B cell (primary cell): ENCODE data around the gene UGT2A3. TPM values are rescaled to one million over a fixed set of nuclear protein-coding genes. Genes with fewer than 3 reads are reported as not detected.

Experiments
- ATAC-seq: fragments of 200-7000 bp; cut with Tn5 transposase; one replicate; pipeline ENCODE4 v1.10.0; 2021; ENCODE audit warnings: low read depth, mild to moderate bottlenecking, moderate number of reproducible peaks, moderate library complexity
- CTCF ChIA-PET: fragments of 350-600 bp; sonication (Branson Sonifier 250); formaldehyde crosslinking; loops from one replicate; lab custom pipeline; 2021; ENCODE audit warnings: antibody characterized with exemption, inconsistent platforms; lab: Charles Lee
- POLR2A ChIA-PET: fragments of 350-600 bp; sonication (Branson Sonifier 250); formaldehyde crosslinking; loops from one replicate; lab custom pipeline; 2021; ENCODE audit warnings: antibody characterized with exemption; lab: Charles Lee
- DNase-seq: peaks from one replicate; pipeline ENCODE4 v3.0.0; 2013
- H2AFZ ChIP-seq: 2 replicates; pipeline ENCODE4 v1.6.1; 2012; ENCODE audit warnings: mild to moderate bottlenecking, low read depth, low read length; ENCODE audit not compliant: insufficient read depth, poor library complexity, severe bottlenecking
- H3K27ac ChIP-seq, 2 donors: 1 replicate in 1 of 2; 2 replicates in 1 of 2; pipeline ENCODE4 v1.5.1; 2012 to 2013; ENCODE audit warnings: low read length in 2 of 2, mild to moderate bottlenecking in 2 of 2, moderate library complexity in 1 of 2
- H3K27me3 ChIP-seq, 4 experiments: fragments of 200-600 bp in 1 of 4; sonication (generic) in 1 of 4; replicated peaks in 1 of 4; 1 replicate in 2 of 4; 2 replicates in 2 of 4; pipeline versions ENCODE4 v1.6.1 to v1.7.0; 2013 to 2016; ENCODE audit warnings: low read length in 3 of 4, mild to moderate bottlenecking in 2 of 4, mixed read lengths in 1 of 4, moderate library complexity in 1 of 4; ENCODE audit not compliant: insufficient read depth in 4 of 4, control insufficient read depth in 3 of 4; ENCODE audit errors: control extremely low read depth in 1 of 4
- H3K36me3 ChIP-seq, 2 experiments: replicated peaks in 1 of 2; 1 replicate in 1 of 2; 2 replicates in 1 of 2; pipeline versions ENCODE4 v1.6.1 to v1.7.1; 2013; ENCODE audit warnings: low read length in 1 of 2; ENCODE audit not compliant: insufficient read depth in 2 of 2, control insufficient read depth in 1 of 2; ENCODE audit errors: control extremely low read depth in 1 of 2, extremely low read depth in 1 of 2
- H3K4me1 ChIP-seq, 2 donors: fragments of 200-600 bp in 1 of 2; sonication (generic) in 1 of 2; 1 replicate in 1 of 2; 2 replicates in 1 of 2; pipeline versions ENCODE4 v1.5.1 to v1.6.1; 2013 to 2017; ENCODE audit warnings: low read length in 2 of 2; ENCODE audit not compliant: control insufficient read depth in 2 of 2, insufficient read depth in 2 of 2
- H3K4me2 ChIP-seq: replicated peaks from 2 replicates; pipeline ENCODE3; 2012; ENCODE audit warnings: mild to moderate bottlenecking, low read depth, low read length; ENCODE audit not compliant: poor library complexity, severe bottlenecking
- H3K4me3 ChIP-seq, 5 experiments: fragments of 200-600 bp in 1 of 5; sonication (generic) in 1 of 5; 1 replicate in 3 of 5; 2 replicates in 2 of 5; pipeline versions ENCODE4 v1.5.1 to v1.7.0; 2011 to 2016; ENCODE audit warnings: low read length in 4 of 5, mild to moderate bottlenecking in 4 of 5, low read depth in 2 of 5, control low read depth in 1 of 5, moderate library complexity in 1 of 5; ENCODE audit not compliant: insufficient read depth in 1 of 5; ENCODE audit errors: control extremely low read depth in 1 of 5, extremely low read depth in 1 of 5
- H3K79me2 ChIP-seq: fragments of 200-600 bp; sonication (generic); one replicate; pipeline ENCODE4 v1.6.0; 2016; ENCODE audit warnings: low read length; ENCODE audit not compliant: control insufficient read depth, insufficient read depth
- H3K9ac ChIP-seq: fragments of 200-600 bp; sonication (generic); 2 replicates; pipeline ENCODE4 v1.6.1; 2017; ENCODE audit warnings: mild to moderate bottlenecking, low read length, moderate library complexity
- H3K9me3 ChIP-seq, 3 donors: one replicate each; pipeline versions ENCODE4 v1.6.1 to v1.7.1; 2013; ENCODE audit warnings: low read length in 2 of 3; ENCODE audit not compliant: control insufficient read depth in 2 of 3, insufficient read depth in 1 of 3; ENCODE audit errors: control extremely low read depth in 1 of 3
- H4K20me1 ChIP-seq: 2 replicates; pipeline ENCODE4 v1.6.0; 2012; ENCODE audit warnings: mild to moderate bottlenecking, low read length; ENCODE audit not compliant: insufficient read depth, control insufficient read depth, poor library complexity, severe bottlenecking
- H3K27ac Mint-ChIP-seq: one replicate; pipeline ENCODE4 v1.8.0; 2021; ENCODE audit warnings: mixed read lengths
- H3K27me3 Mint-ChIP-seq: one replicate; pipeline ENCODE4 v1.8.0; 2021; ENCODE audit warnings: mixed read lengths
- H3K4me1 Mint-ChIP-seq: one replicate; pipeline ENCODE4 v1.8.0; 2021; ENCODE audit warnings: mixed read lengths
- H3K4me3 Mint-ChIP-seq: one replicate; pipeline ENCODE4 v1.8.0; 2021; ENCODE audit warnings: mixed read lengths
- H3K9me3 Mint-ChIP-seq: one replicate; pipeline ENCODE4 v1.8.0; 2022; ENCODE audit warnings: mixed read lengths; ENCODE audit not compliant: insufficient read depth
- EZH2 ChIP-seq: IDR thresholded peaks from 2 replicates; pipeline ENCODE4 v1.6.1; 2012; ENCODE audit warnings: borderline replicate concordance, low read depth, mild to moderate bottlenecking, moderate library complexity, low read length; ENCODE audit not compliant: insufficient read depth, poor library complexity, severe bottlenecking
- WGBS: methylation state at CpG from one replicate; pipeline ENCODE4 v1.1.5; 2013; ENCODE audit warnings: missing lambda C conversion rate; ENCODE audit not compliant: insufficient coverage; 5-methylcytosine and 5-hydroxymethylcytosine counted together
- intact Hi-C: fragments of 100-400 bp; cut with micrococcal nuclease; formaldehyde crosslinking; loops from one replicate; pipeline ENCODE4 v1.10.0; 2022
- polyA plus RNA-seq: library from polyadenylated mRNA; depleted of rRNA; stranded (reverse); fragments of >200 nt; gene quantifications from 2 replicates; pipeline ENCODE4 v1.2.3, GENCODE V29; 2012
- total RNA-seq, 2 donors: library from RNA; stranded (reverse); fragments of 120-200 nt in 1 of 2; gene quantifications; 1 replicate in 1 of 2; 2 replicates in 1 of 2; pipeline versions ENCODE4 v1.2.3 to v1.2.4, GENCODE V29; 2013 to 2022
- TF ChIP-seq, protein P1 (sequence below): fragments of 200-600 bp; IDR thresholded peaks from one replicate; pipeline ENCODE4 v1.8.0; 2022; ENCODE audit warnings: antibody characterized with exemption, mild to moderate bottlenecking

The UGT2A3 gene
- total and polyA plus RNA-seq, 2 donors (not counting 1 experiment from before 2014, with no cell fraction given): not detected

DNA sequence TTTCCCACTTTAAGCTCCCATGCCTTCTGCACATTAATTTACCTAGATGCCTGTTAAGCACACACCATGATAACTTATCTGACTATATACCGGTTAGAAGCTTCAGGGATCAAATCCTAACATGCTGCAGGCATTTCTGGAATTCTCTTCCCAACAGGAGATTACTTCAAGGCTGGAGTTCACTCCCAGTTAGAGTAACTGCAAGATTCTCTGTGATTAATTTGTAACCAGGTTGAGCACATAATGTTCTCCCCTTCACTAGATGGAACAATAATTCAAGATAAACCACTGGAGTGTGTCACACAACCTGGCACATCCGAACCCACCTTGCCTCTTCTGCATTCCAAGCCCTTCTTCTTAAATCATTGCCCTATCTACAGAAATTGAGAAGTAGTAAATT, 11.8 kb upstream of the UGT2A3 start:
- Histone ChIP-seq H3K4me1 (no peaks in the 10 kb centered on the region), H3K36me3 (no peaks in the 10 kb centered on the region), H3K4me2 (no peak overlapping the region), H2AFZ (no peak overlapping the region), H3K9me3 (peaks cover 0 to 2% (median 0%) of the 10 kb centered on the region in 3 donors), H3K27me3 (no peaks in the 10 kb centered on the region), H3K9ac (no peak overlapping the region), H3K79me2 (no peaks in the 10 kb centered on the region), H3K4me3 (no peak overlapping the region), H4K20me1 (no peaks in the 10 kb centered on the region), H3K27ac (no peak overlapping the region)
- DNase-seq: no peak
- ChIA-PET POLR2A (no interaction called here), CTCF (no interaction called here)
- Mint-ChIP-seq H3K27me3 (no peaks in the 10 kb centered on the region), H3K4me3 (no peak overlapping the region), H3K4me1 (no peaks in the 10 kb centered on the region), H3K27ac (no peak overlapping the region), H3K9me3 (peaks cover 2% of the 10 kb centered on the region)
- ATAC-seq: no peak
- intact Hi-C loops: no loop called here
- no peak for TF ChIP-seq EZH2
- TF ChIP-seq, protein P1, sequence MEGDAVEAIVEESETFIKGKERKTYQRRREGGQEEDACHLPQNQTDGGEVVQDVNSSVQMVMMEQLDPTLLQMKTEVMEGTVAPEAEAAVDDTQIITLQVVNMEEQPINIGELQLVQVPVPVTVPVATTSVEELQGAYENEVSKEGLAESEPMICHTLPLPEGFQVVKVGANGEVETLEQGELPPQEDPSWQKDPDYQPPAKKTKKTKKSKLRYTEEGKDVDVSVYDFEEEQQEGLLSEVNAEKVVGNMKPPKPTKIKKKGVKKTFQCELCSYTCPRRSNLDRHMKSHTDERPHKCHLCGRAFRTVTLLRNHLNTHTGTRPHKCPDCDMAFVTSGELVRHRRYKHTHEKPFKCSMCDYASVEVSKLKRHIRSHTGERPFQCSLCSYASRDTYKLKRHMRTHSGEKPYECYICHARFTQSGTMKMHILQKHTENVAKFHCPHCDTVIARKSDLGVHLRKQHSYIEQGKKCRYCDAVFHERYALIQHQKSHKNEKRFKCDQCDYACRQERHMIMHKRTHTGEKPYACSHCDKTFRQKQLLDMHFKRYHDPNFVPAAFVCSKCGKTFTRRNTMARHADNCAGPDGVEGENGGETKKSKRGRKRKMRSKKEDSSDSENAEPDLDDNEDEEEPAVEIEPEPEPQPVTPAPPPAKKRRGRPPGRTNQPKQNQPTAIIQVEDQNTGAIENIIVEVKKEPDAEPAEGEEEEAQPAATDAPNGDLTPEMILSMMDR: no peak
- 67% methylated on average over 1 of the region's 2 CpGs for WGBS

DNA sequence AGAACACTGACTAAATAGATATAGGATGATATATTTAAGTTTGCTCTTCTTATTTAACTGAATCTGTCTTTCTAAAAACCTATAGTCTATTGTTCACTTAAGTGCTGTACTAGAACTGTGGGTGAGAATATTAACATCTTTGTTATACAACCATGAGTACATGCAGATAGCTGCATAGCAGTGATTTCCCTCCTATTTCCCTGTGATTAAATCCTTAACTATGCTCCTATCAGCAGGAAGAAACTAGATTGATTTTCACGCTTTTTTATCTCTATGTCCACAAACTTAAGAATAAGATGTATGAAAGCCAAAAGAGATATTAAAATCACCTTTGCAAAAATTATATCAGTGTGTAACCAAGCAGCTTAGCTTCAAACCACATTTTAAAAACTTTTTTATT, 11.3 kb upstream of the UGT2A3 start:
- Mint-ChIP-seq H3K27ac (no peak overlapping the region), H3K4me3 (no peak overlapping the region), H3K4me1 (no peaks in the 10 kb centered on the region), H3K9me3 (peaks cover 1% of the 10 kb centered on the region), H3K27me3 (no peaks in the 10 kb centered on the region)
- H3K27me3 ChIP-seq: no peaks in the 10 kb centered on the region
- H3K79me2 ChIP-seq: no peaks in the 10 kb centered on the region
- H3K4me3 ChIP-seq: no peak overlapping the region
- H4K20me1 ChIP-seq: no peaks in the 10 kb centered on the region
- TF ChIP-seq, protein P1: no peak
- no peak for TF ChIP-seq EZH2
- no peak overlapping the region for H3K27ac ChIP-seq
- H2AFZ ChIP-seq: no peak overlapping the region
- CTCF ChIA-PET: no interaction called here
- DNase-seq (no peak), ATAC-seq (no peak)
- no peak overlapping the region for H3K9ac ChIP-seq
- intact Hi-C loops: no loop called here
- H3K36me3 ChIP-seq: no peaks in the 10 kb centered on the region
- no peak overlapping the region for H3K4me2 ChIP-seq
- no CpG with 5 or more reads among the region's 1 CpG for WGBS
- H3K4me1 ChIP-seq: no peaks in the 10 kb centered on the region
- H3K9me3 ChIP-seq: peaks cover 0 to 2% (median 0%) of the 10 kb centered on the region in 3 donors
- POLR2A ChIA-PET: no interaction called here
